ENCODE measurements around the gene CTDNEP1. TPM values are rescaled to one million over a fixed set of nuclear protein-coding genes. Genes with fewer than 3 reads are reported as not detected.

The CTDNEP1 gene
- total and polyA plus RNA-seq, 9 donors: 42.3 to 256 (median 123) TPM

DNA sequence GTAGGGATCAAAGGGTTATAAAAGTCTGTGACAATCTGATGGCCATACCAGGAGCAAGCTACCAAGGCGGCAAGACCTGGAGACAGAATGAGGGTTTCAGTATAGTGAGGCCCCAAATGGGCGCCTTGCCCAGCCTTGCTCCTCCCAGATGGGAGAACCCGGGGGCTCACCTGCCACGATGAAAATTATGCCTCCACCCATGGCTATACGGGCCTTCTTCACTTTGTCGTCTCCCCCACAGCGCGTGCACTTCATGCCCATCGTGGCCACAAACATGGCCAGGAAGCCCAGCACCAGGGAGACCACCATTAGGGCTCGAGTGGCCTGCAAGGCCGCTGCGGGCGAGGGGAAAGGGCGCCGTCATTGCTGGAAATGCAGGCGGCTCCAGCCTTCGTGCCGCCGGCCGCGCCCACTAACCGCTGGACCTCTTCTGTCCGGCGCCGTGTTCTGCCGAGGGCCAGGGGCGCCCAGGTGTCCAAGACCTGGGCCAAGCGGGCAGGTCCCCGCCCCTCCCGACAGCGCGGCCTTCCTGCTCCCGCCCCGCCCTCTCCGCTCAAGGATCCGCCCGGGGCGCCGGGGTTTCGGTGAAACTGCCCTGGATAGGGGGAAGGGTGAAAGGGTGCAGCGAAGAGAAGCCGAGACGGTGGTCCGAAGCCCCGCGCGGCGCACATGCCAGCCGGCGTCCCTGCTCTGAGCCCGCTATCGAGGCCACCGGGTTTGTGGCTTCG lies 9.3 kb upstream of the CTDNEP1 start:
- Histone ChIP-seq H3K4me3 (peak overlapping the region; percentile 33), H3K27ac (no peak overlapping the region), H3K36me3 (no peaks in the 10 kb centered on the region), H3K9me3 (no peaks in the 10 kb centered on the region), H3K27me3 (peaks cover 7% of the 10 kb centered on the region), H3K4me1 (ENCODE audit: insufficient read depth) (peaks cover 11% of the 10 kb centered on the region)
- WGBS, 3 donors: 4 to 5% (median 5%) methylated on average over 37 to 54 of the region's 54 CpGs
- intact Hi-C loops (cut with DNase I): no loop called here
- TF ChIP-seq POLR2A (IDR thresholded peaks at IDR 0.05) (no peak), EP300 (IDR thresholded peaks at IDR 0.05) (no peak)
- TF ChIP-seq, protein P1, sequence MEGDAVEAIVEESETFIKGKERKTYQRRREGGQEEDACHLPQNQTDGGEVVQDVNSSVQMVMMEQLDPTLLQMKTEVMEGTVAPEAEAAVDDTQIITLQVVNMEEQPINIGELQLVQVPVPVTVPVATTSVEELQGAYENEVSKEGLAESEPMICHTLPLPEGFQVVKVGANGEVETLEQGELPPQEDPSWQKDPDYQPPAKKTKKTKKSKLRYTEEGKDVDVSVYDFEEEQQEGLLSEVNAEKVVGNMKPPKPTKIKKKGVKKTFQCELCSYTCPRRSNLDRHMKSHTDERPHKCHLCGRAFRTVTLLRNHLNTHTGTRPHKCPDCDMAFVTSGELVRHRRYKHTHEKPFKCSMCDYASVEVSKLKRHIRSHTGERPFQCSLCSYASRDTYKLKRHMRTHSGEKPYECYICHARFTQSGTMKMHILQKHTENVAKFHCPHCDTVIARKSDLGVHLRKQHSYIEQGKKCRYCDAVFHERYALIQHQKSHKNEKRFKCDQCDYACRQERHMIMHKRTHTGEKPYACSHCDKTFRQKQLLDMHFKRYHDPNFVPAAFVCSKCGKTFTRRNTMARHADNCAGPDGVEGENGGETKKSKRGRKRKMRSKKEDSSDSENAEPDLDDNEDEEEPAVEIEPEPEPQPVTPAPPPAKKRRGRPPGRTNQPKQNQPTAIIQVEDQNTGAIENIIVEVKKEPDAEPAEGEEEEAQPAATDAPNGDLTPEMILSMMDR (IDR thresholded peaks at IDR 0.05): no peak
- DNase-seq: peak in 1 of 5 donors; percentile 29

DNA sequence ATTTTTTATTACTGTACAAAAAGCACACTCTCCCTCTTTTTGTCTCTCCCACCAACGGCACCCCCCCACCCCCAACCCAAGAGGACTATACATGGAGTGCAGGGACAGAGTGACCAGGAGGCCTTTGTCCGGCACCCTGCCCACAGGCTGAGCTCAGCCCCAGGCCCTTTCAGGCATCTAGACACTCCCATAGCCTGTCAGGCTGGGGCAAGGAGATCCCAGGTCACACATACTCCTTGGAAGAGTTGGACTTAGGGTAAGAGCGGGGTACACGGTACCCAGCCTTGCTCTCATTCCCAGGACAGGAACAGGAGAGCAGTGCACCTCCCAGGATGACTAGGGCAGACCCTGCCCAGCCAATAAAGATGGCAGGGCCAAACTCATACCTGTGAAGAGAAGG lies 8.6 kb upstream of the CTDNEP1 start:
- Histone ChIP-seq H3K9me3 (no peaks in the 10 kb centered on the region), H3K4me3 (no peak overlapping the region), H3K36me3 (no peaks in the 10 kb centered on the region), H3K4me1 (ENCODE audit: insufficient read depth) (peaks cover 11% of the 10 kb centered on the region), H3K27ac (no peak overlapping the region), H3K27me3 (peaks cover 7% of the 10 kb centered on the region)
- TF ChIP-seq EP300 (IDR thresholded peaks at IDR 0.05) (no peak), POLR2A (IDR thresholded peaks at IDR 0.05) (no peak)
- TF ChIP-seq, protein P1 (IDR thresholded peaks at IDR 0.05): no peak
- DNase-seq: no peak
- 73 to 88% (median 80%) methylated on average over 4 of the region's 4 CpGs for WGBS, 3 donors
- intact Hi-C loops (cut with DNase I): no loop called here

DNA sequence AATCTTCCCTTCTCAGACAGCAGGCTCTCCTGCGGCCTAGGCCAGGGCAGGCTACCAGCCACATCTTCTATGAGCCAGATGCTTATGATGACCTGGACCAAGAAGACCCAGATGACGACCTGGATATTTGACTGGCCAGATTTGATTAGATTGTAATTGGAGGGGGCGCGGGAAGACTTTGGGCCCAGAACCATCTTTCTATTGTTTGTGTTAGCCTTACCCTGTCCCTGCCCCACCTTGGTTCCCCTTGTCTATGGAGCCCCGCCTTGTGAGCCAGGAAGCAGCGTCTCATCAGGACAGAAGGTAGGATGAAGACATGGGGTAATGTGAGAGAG lies 8.0 kb upstream of the CTDNEP1 start:
- no peak for DNase-seq
- H3K36me3 ChIP-seq: no peaks in the 10 kb centered on the region
- peaks cover 7% of the 10 kb centered on the region for H3K27me3 ChIP-seq
- TF ChIP-seq POLR2A (IDR thresholded peaks at IDR 0.05) (no peak), EP300 (IDR thresholded peaks at IDR 0.05) (no peak)
- TF ChIP-seq, protein P1 (IDR thresholded peaks at IDR 0.05): no peak
- peaks cover 11% of the 10 kb centered on the region for H3K4me1 ChIP-seq (ENCODE audit: insufficient read depth)
- no peak overlapping the region for H3K27ac ChIP-seq
- H3K4me3 ChIP-seq: no peak overlapping the region
- no peaks in the 10 kb centered on the region for H3K9me3 ChIP-seq
- intact Hi-C loops (cut with DNase I): no loop called here
- WGBS, 3 donors: 90 to 95% (median 93%) methylated on average over 6 of the region's 6 CpGs

DNA sequence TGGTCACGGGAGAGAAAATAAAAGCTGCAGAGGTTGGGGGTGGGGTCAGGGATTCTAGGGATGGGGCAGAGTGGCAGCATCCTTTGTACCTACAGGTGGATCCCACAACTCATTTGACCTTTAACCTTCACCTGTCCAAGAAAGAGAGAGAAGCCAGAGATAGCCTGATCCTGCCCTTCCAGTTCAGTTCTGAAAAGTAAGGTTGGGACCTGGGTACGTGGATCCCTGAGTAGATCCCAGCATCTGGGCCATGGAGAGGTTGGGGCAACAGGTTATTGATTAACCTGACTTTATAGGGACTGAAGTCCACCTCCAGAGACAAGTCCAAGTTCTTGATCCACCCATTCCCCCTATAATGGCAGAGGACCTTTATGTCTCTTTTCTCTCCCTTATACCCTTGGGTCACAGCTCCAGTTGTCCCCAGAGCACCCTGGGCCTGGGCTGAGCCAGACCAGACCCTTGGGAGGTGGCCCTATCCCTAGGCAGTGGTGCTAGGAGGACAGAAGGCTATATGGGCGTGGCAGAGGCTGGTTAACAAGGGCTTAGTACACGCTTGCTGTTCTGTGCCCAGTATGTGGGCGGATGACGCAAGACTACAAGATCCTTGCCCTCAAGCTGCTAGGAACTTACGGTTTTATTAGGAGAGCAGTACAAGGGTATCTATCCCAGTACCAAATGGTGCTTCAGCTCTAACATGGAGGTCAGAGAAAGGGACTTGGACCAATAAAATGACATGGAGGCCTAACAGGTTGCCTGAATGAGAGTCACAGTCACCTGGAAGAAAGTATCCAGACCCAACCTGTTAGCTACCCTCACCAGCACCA lies 7.4 kb upstream of the CTDNEP1 start:
- TF ChIP-seq EP300 (IDR thresholded peaks at IDR 0.05) (no peak), POLR2A (IDR thresholded peaks at IDR 0.05) (no peak)
- TF ChIP-seq, protein P1 (IDR thresholded peaks at IDR 0.05): no peak
- H3K4me1 ChIP-seq (ENCODE audit: insufficient read depth): peaks cover 11% of the 10 kb centered on the region
- H3K27ac ChIP-seq: no peak overlapping the region
- intact Hi-C loops (cut with DNase I): no loop called here
- 81 to 85% (median 84%) methylated on average over 7 of the region's 7 CpGs for WGBS, 3 donors
- H3K9me3 ChIP-seq: no peaks in the 10 kb centered on the region
- H3K36me3 ChIP-seq: no peaks in the 10 kb centered on the region
- H3K27me3 ChIP-seq: peaks cover 7% of the 10 kb centered on the region
- no peak overlapping the region for H3K4me3 ChIP-seq
- no peak for DNase-seq

Measured in ovary (tissue), 9 donors.